HCT116 (cell line): ENCODE measurements around the gene PGRMC2. TPM values are rescaled to one million over a fixed set of nuclear protein-coding genes. Genes with fewer than 3 reads are reported as not detected.

ENCODE experiments used
- ATAC-seq: fragments of 200-7000 bp; cut with Tn5 transposase; 2 replicates; pipeline ENCODE4 v1.9.1; 2020; ENCODE audit warnings: mild to moderate bottlenecking, moderate library complexity
- BruUV-seq: library from RNA; stranded (reverse); fragments of 400-500 nt; replicated peaks from 2 replicates; lab custom pipeline; 2021; lab: Mats Ljungman, UMichigan
- CTCF ChIA-PET: fragments of 300-600 bp; sonication (Branson Sonifier 250); formaldehyde crosslinking; loops from one replicate; lab custom pipeline; 2021; ENCODE audit warnings: antibody characterized with exemption; lab: Charles Lee
- POLR2A ChIA-PET: fragments of 300-600, 350-600 bp; sonication (Branson Sonifier 250); formaldehyde crosslinking; loops from one replicate; lab custom pipeline; 2021; ENCODE audit warnings: antibody characterized with exemption; lab: Charles Lee
- RAD21 ChIA-PET, 2 experiments: fragments of 300-600 bp; sonication (Branson Sonifier 250); formaldehyde crosslinking; loops; one replicate each; lab custom pipeline; 2023; ENCODE audit warnings: low total read pairs in 2 of 2; ENCODE audit not compliant: uncharacterized antibody in 2 of 2, unreplicated experiment in 2 of 2, low non-redundant PET in 1 of 2; lab: Charles Lee
- DNase-seq: peaks from one replicate; pipeline ENCODE4 v3.0.0-alpha.2; 2010; ENCODE audit warnings: low read depth, low spot score
- H2AFZ ChIP-seq: fragments of 200-600 bp; shearing (Covaris generic), sonication (generic); 2 replicates; pipeline ENCODE4 v1.6.1; 2017; ENCODE audit warnings: low read depth, mixed run types, mixed read lengths, antibody characterized with exemption, low read length; ENCODE audit not compliant: poor library complexity, severe bottlenecking
- H3K27ac ChIP-seq: 2 replicates; pipeline ENCODE4 v1.5.1; 2012; ENCODE audit warnings: low read depth, low read length
- H3K27me3 ChIP-seq: fragments of 200-600 bp; sonication (generic); 2 replicates; pipeline ENCODE4 v1.6.1; 2016; ENCODE audit warnings: mixed run types, low read length, mixed read lengths; ENCODE audit not compliant: insufficient read depth
- H3K36me3 ChIP-seq, 2 experiments: fragments of 200-500 bp in 1 of 2; fragments of 200-600 bp in 1 of 2; sonication (Bioruptor generic) in 1 of 2; sonication (generic) in 1 of 2; 2 replicates each; pipeline versions ENCODE4 v1.5.1 to v1.6.1; 2014 to 2016; ENCODE audit warnings: low read length in 2 of 2, inconsistent platforms in 1 of 2, mixed read lengths in 1 of 2, mixed run types in 1 of 2; ENCODE audit not compliant: insufficient read depth in 2 of 2, control insufficient read depth in 1 of 2
- H3K4me1 ChIP-seq, 2 experiments: fragments of 200-600 bp in 1 of 2; sonication (generic) in 1 of 2; 2 replicates each; pipeline versions ENCODE4 v1.5.1 to v1.6.1; 2012 to 2017; ENCODE audit warnings: low read length in 2 of 2, inconsistent platforms in 1 of 2, mild to moderate bottlenecking in 1 of 2, mixed read lengths in 1 of 2, mixed run types in 1 of 2, moderate library complexity in 1 of 2; ENCODE audit not compliant: insufficient read depth in 2 of 2, control insufficient read depth in 1 of 2
- H3K4me2 ChIP-seq: fragments of 200-600 bp; sonication (generic); 2 replicates; pipeline ENCODE4 v1.6.1; 2017; ENCODE audit warnings: mixed run types, low read length, mixed read lengths
- H3K4me3 ChIP-seq, 2 experiments: fragments of 200-600 bp in 1 of 2; sonication (generic) in 1 of 2; replicated peaks in 1 of 2; 2 replicates each; pipeline ENCODE4 v1.5.1; 2011 to 2016; ENCODE audit warnings: low read length in 2 of 2, control low read depth in 1 of 2, low read depth in 1 of 2, mild to moderate bottlenecking in 1 of 2, mixed read lengths in 1 of 2, mixed run types in 1 of 2
- H3K79me2 ChIP-seq: fragments of 200-600 bp; sonication (generic); 2 replicates; pipeline ENCODE4 v1.6.1; 2017; ENCODE audit warnings: mild to moderate bottlenecking, mixed run types, low read length, moderate library complexity, mixed read lengths; ENCODE audit not compliant: insufficient read depth
- H3K9ac ChIP-seq: fragments of 200-600 bp; sonication (generic); 2 replicates; pipeline ENCODE4 v1.6.1; 2016; ENCODE audit warnings: low read length, mixed read lengths
- H3K9me2 ChIP-seq: fragments of 200-600 bp; sonication (generic), shearing (Covaris generic); 2 replicates; pipeline ENCODE4 v1.6.1; 2017; ENCODE audit warnings: mixed run types, mild to moderate bottlenecking, moderate library complexity; ENCODE audit not compliant: insufficient read depth
- H3K9me3 ChIP-seq, 2 experiments: fragments of 200-500 bp in 1 of 2; fragments of 200-600 bp in 1 of 2; sonication (Bioruptor generic) in 1 of 2; sonication (generic) in 1 of 2; 2 replicates each; pipeline ENCODE4 v1.6.1; 2014 to 2017; ENCODE audit warnings: low read length in 2 of 2, mixed read lengths in 2 of 2, inconsistent platforms in 1 of 2, low read depth in 1 of 2, mild to moderate bottlenecking in 1 of 2, mixed run types in 1 of 2, moderate library complexity in 1 of 2; ENCODE audit not compliant: control insufficient read depth in 1 of 2, insufficient read depth in 1 of 2
- H4K20me1 ChIP-seq: fragments of 200-600 bp; sonication (generic), shearing (Covaris generic); 2 replicates; pipeline ENCODE4 v1.6.1; 2017; ENCODE audit warnings: mixed run types, mild to moderate bottlenecking, moderate library complexity; ENCODE audit not compliant: insufficient read depth
- CEBPB ChIP-seq: IDR thresholded peaks from 2 replicates; pipeline ENCODE4 v1.6.1; 2012; ENCODE audit warnings: low read depth
- CTCF ChIP-seq, 3 experiments: fragments of 200-600 bp in 1 of 3; sonication (generic) in 1 of 3; IDR thresholded peaks in 2 of 3; conservative IDR thresholded peaks in 1 of 3; 2 replicates each; pipeline ENCODE4 v1.5.1; 2012 to 2017; ENCODE audit warnings: low read depth in 2 of 3, low read length in 2 of 3, antibody characterized with exemption in 1 of 3, borderline replicate concordance in 1 of 3, control low read depth in 1 of 3, mild to moderate bottlenecking in 1 of 3, mixed read lengths in 1 of 3, mixed run types in 1 of 3, moderate library complexity in 1 of 3; ENCODE audit not compliant: insufficient read depth in 1 of 3
- EGR1 ChIP-seq: IDR thresholded peaks from 2 replicates; pipeline ENCODE4 v1.6.1; 2012; ENCODE audit warnings: low read depth
- EZH2 ChIP-seq: fragments of 200-600 bp; sonication (generic); IDR thresholded peaks from 2 replicates; pipeline ENCODE4 v1.6.1; 2017; ENCODE audit warnings: antibody characterized with exemption, mixed run types
- EZH2phosphoT487 ChIP-seq: fragments of 200-600 bp; IDR thresholded peaks from 2 replicates; pipeline ENCODE4 v1.6.1; 2018; ENCODE audit warnings: antibody characterized with exemption, borderline replicate concordance
- FOSL1 ChIP-seq: IDR thresholded peaks from 2 replicates; pipeline ENCODE4 v1.6.1; 2012; ENCODE audit warnings: low read depth
- JUND ChIP-seq: IDR thresholded peaks from 2 replicates; pipeline ENCODE4 v1.6.1; 2012
- MAX ChIP-seq: IDR thresholded peaks from 2 replicates; pipeline ENCODE4 v1.6.1; 2012
- POLR2A ChIP-seq: IDR thresholded peaks from 2 replicates; pipeline ENCODE4 v1.7.0; 2011; ENCODE audit warnings: borderline replicate concordance; ENCODE audit not compliant: insufficient read depth, insufficient read length; ENCODE audit errors: extremely low read depth
- POLR2AphosphoS5 ChIP-seq: IDR thresholded peaks from 2 replicates; pipeline ENCODE4 v1.6.1; 2011; ENCODE audit warnings: mild to moderate bottlenecking, low read depth, low read length, moderate library complexity
- REST ChIP-seq: IDR thresholded peaks from 2 replicates; pipeline ENCODE4 v1.6.1; 2012; ENCODE audit warnings: low read depth
- SIN3A ChIP-seq: IDR thresholded peaks from 2 replicates; pipeline ENCODE4 v1.6.1; 2012; ENCODE audit warnings: low read depth
- SP1 ChIP-seq: IDR thresholded peaks from 2 replicates; pipeline ENCODE4 v1.6.1; 2012; ENCODE audit warnings: low read depth
- SRF ChIP-seq: IDR thresholded peaks from 2 replicates; pipeline ENCODE4 v1.6.1; 2012; ENCODE audit warnings: low read depth
- TCF7L2 ChIP-seq: IDR thresholded peaks from 2 replicates; pipeline ENCODE4 v1.7.0; 2011; ENCODE audit warnings: borderline replicate concordance, inconsistent platforms; ENCODE audit not compliant: insufficient read depth, insufficient read length; ENCODE audit errors: extremely low read depth
- YY1 ChIP-seq: IDR thresholded peaks from 2 replicates; pipeline ENCODE4 v1.6.1; 2011; ENCODE audit warnings: low read length, low read depth, moderate library complexity, mild to moderate bottlenecking; ENCODE audit not compliant: insufficient replicate concordance; ENCODE audit errors: extremely low read depth
- ZBTB33 ChIP-seq: IDR thresholded peaks from 2 replicates; pipeline ENCODE4 v1.6.1; 2011; ENCODE audit warnings: mild to moderate bottlenecking, low read length, moderate library complexity; ENCODE audit not compliant: insufficient replicate concordance; ENCODE audit errors: extremely low read depth
- ZFX ChIP-seq: fragments of 450-650 bp; IDR thresholded peaks from 2 replicates; pipeline ENCODE4 v1.6.1; 2017
- ZNF274 ChIP-seq: fragments of 200-500 bp; sonication (Bioruptor generic); IDR thresholded peaks from 2 replicates; pipeline ENCODE4 v1.6.1; 2014; ENCODE audit warnings: mild to moderate bottlenecking, low read depth, low read length, inconsistent platforms
- intact Hi-C: fragments of 100-400 bp; cut with micrococcal nuclease; formaldehyde crosslinking; loops from 2 replicates; pipeline ENCODE4 v1.10.0; 2022
- total RNA-seq: library from RNA; stranded (reverse); gene quantifications from one replicate; pipeline ENCODE4 v1.2.1, GENCODE V29; 2021; ENCODE audit not compliant: unreplicated experiment

Gene PGRMC2
- total RNA-seq, 1 experiment from 2014 or later = 52.3 TPM

GRCh38 chr4:128241425-128241913 is 46.1 kb downstream of the PGRMC2 start:
- intact Hi-C loops = no loop called here
- no peak overlapping the region for H3K4me3 ChIP-seq

More at GRCh38 chr4:128241425-128241913, 46.1 kb downstream of the PGRMC2 start:
- ATAC-seq (no peak), DNase-seq (no peak)
- Histone ChIP-seq H3K27me3 (no peaks in the 10 kb centered on the region), H4K20me1 (no peaks in the 10 kb centered on the region), H3K27ac (no peak overlapping the region), H3K9me3 (no peaks in the 10 kb centered on the region), H3K79me2 (no peaks in the 10 kb centered on the region), H2AFZ (no peak overlapping the region), H3K9ac (no peak overlapping the region), H3K4me2 (no peak overlapping the region), H3K9me2 (no peaks in the 10 kb centered on the region), H3K36me3 (no peaks in the 10 kb centered on the region), H3K4me1 (peaks cover 0 to 7% of the 10 kb centered on the region in 2 experiments; a peak in 1 of 4 replicates)
- TF ChIP-seq SRF (no peak), JUND (no peak), CEBPB (no peak), SP1 (no peak), ZBTB33 (no peak), EGR1 (no peak), EZH2 (no peak), TCF7L2 (no peak), SIN3A (no peak), MAX (no peak), ZNF274 (no peak), YY1 (no peak), ZFX (no peak), POLR2A (no peak), REST (no peak), CTCF (IDR thresholded peaks at IDR 0.05 in 2 of 3, conservative IDR thresholded peaks at IDR 0.05 in 1 of 3; ENCODE audit: borderline replicate concordance in 1 of 3, insufficient read depth in 1 of 3, low read depth in 2 of 3, low read length in 2 of 3) (no peak), EZH2phosphoT487 (no peak), FOSL1 (no peak), POLR2AphosphoS5 (no peak)
- CTCF ChIA-PET = no interaction called here
- no TSS peak for BruUV-seq
- POLR2A ChIA-PET = no interaction called here
- RAD21 ChIA-PET = no interaction called here
